HUES6 (cell line): Measurements from ENCODE around the gene IQGAP1.
A peak's percentile ranks its signal among the peaks of the same experiment; 100 is the strongest.
"Not testable (repeated sequence)": the region's sequence is repeated elsewhere in the genome, so short reads cannot be mapped to it uniquely, and the experiment has no call there.

Source experiments
- H3K27ac ChIP-seq: 2 replicates; pipeline ENCODE4 v1.7.0; 2013; ENCODE audit warnings: low read depth, mild to moderate bottlenecking, low read length, inconsistent platforms
- H3K27me3 ChIP-seq: 2 replicates; pipeline ENCODE4 v1.6.1; 2013; ENCODE audit warnings: low read length; ENCODE audit not compliant: control insufficient read depth, insufficient read depth
- H3K36me3 ChIP-seq: 2 replicates; pipeline ENCODE4 v1.6.1; 2013; ENCODE audit warnings: low read length; ENCODE audit not compliant: control insufficient read depth, insufficient read depth
- H3K4me1 ChIP-seq: 2 replicates; pipeline ENCODE4 v1.6.1; 2013; ENCODE audit warnings: low read length; ENCODE audit not compliant: control insufficient read depth, insufficient read depth
- H3K4me3 ChIP-seq: 2 replicates; pipeline ENCODE4 v1.5.1; 2013; ENCODE audit warnings: low read depth, low read length
- H3K9ac ChIP-seq: one replicate; pipeline ENCODE4 v1.6.1; 2013; ENCODE audit warnings: mild to moderate bottlenecking, low read length
- H3K9me3 ChIP-seq: 2 replicates; pipeline ENCODE4 v1.6.1; 2013; ENCODE audit warnings: low read depth, low read length; ENCODE audit not compliant: control insufficient read depth, insufficient read depth

Gene IQGAP1

GRCh38 chr15:90512981-90513380 is 124.9 kb downstream of the IQGAP1 start:
- Histone ChIP-seq H3K4me3 (no peak overlapping the region), H3K36me3 (no peaks in the 10 kb centered on the region), H3K9ac (no peak overlapping the region), H3K27ac (no peak overlapping the region), H3K4me1 (no peaks in the 10 kb centered on the region; the same call in 1 of the 2 replicates), H3K9me3 (0 out of 2 replicates have a peak, but pooled peaks cover 11% of the 10 kb centered on the region), H3K27me3 (no peaks in the 10 kb centered on the region; the same call in 1 of the 2 replicates)

GRCh38 chr15:90513448-90513847 is 125.4 kb downstream of the IQGAP1 start:
- H3K36me3 ChIP-seq = no peaks in the 10 kb centered on the region
- H3K9ac ChIP-seq = no peak overlapping the region
- 0 out of 2 replicates have a peak, but pooled peaks cover 11% of the 10 kb centered on the region for H3K9me3 ChIP-seq
- no peak overlapping the region for H3K4me3 ChIP-seq
- no peaks in the 10 kb centered on the region; the same call in 1 of the 2 replicates for H3K4me1 ChIP-seq
- no peaks in the 10 kb centered on the region; the same call in 1 of the 2 replicates for H3K27me3 ChIP-seq
- no peak overlapping the region for H3K27ac ChIP-seq

GRCh38 chr15:90513893-90514292 is 125.9 kb downstream of the IQGAP1 start:
- not testable (repeated sequence) for H3K27me3 ChIP-seq, H3K4me3 ChIP-seq, H3K27ac ChIP-seq, H3K4me1 ChIP-seq, H3K36me3 ChIP-seq, H3K9ac ChIP-seq
- H3K9me3 ChIP-seq = 0 out of 2 replicates have a peak, but pooled peaks cover 11% of the 10 kb centered on the region

- no peaks in the 10 kb centered on the region; the same call in 1 of the 2 replicates for H3K27me3 ChIP-seq
- H3K27ac ChIP-seq = no peak overlapping the region
- no peak overlapping the region for H3K4me3 ChIP-seq
- no peaks in the 10 kb centered on the region for H3K9me3 ChIP-seq
- no peaks in the 10 kb centered on the region for H3K4me1 ChIP-seq
- H3K36me3 ChIP-seq = no peaks in the 10 kb centered on the region
- H3K9ac ChIP-seq = no peak overlapping the region
Observed at GRCh38 chr15:90519688-90520087, 131.6 kb downstream of the IQGAP1 start.

GRCh38 chr15:90520365-90520764 is 132.3 kb downstream of the IQGAP1 start:
- Histone ChIP-seq H3K4me1 (no peaks in the 10 kb centered on the region), H3K36me3 (no peaks in the 10 kb centered on the region), H3K9me3 (no peaks in the 10 kb centered on the region), H3K27ac (no peak overlapping the region), H3K4me3 (no peak overlapping the region), H3K27me3 (no peaks in the 10 kb centered on the region), H3K9ac (no peak overlapping the region)

- no peak overlapping the region for H3K9ac ChIP-seq
- H3K9me3 ChIP-seq = no peaks in the 10 kb centered on the region
- no peaks in the 10 kb centered on the region for H3K36me3 ChIP-seq
- H3K4me1 ChIP-seq = no peaks in the 10 kb centered on the region
- H3K27me3 ChIP-seq = peaks cover 1% of the 10 kb centered on the region
- no peak overlapping the region for H3K27ac ChIP-seq
- H3K4me3 ChIP-seq = no peak overlapping the region
Observed at GRCh38 chr15:90523373-90523772, 135.3 kb downstream of the IQGAP1 start.

GRCh38 chr15:90524018-90524803 is 136.2 kb downstream of the IQGAP1 start:
- H3K9ac ChIP-seq, H3K27ac ChIP-seq, H3K36me3 ChIP-seq, H3K4me3 ChIP-seq, H3K27me3 ChIP-seq, H3K9me3 ChIP-seq, H3K4me1 ChIP-seq: not testable (repeated sequence)

- H3K9me3 ChIP-seq = no peaks in the 10 kb centered on the region
- no peak overlapping the region for H3K9ac ChIP-seq
- no peaks in the 10 kb centered on the region for H3K36me3 ChIP-seq
- peak overlapping the region; percentile 68 for H3K4me3 ChIP-seq
- no peak overlapping the region for H3K27ac ChIP-seq
- H3K4me1 ChIP-seq = peaks cover 4% of the 10 kb centered on the region
- peaks cover 42% of the 10 kb centered on the region for H3K27me3 ChIP-seq
Observed at GRCh38 chr15:90529011-90529370, 140.9 kb downstream of the IQGAP1 start.

GRCh38 chr15:90529371-90530249 is 141.6 kb downstream of the IQGAP1 start, which contains the start of gene CRTC3:
TSS of gene CRTC3 (plus strand) at chr15:90529923. CDS start at chr15:90530072, 149 bp downstream.
- Histone ChIP-seq H3K4me3 (peak within 1 kb of the TSS; percentile 68), H3K27me3 (peaks cover 42% of the 10 kb centered on the region), H3K4me1 (peaks cover 4% of the 10 kb centered on the region), H3K9ac (peak within 1 kb of the TSS; percentile 47), H3K27ac (no peak within 1 kb of the TSS), H3K36me3 (no peaks in the 10 kb centered on the region), H3K9me3 (no peaks in the 10 kb centered on the region)

GRCh38 chr15:90530250-90531051 is 142.4 kb downstream of the IQGAP1 start:
- Histone ChIP-seq H3K36me3 (no peaks in the 10 kb centered on the region), H3K9ac (peak overlapping the region; percentile 45), H3K4me3 (peak overlapping the region; percentile 68), H3K27ac (no peak overlapping the region), H3K4me1 (peaks cover 4% of the 10 kb centered on the region), H3K9me3 (no peaks in the 10 kb centered on the region), H3K27me3 (peaks cover 42% of the 10 kb centered on the region)
